Keratinocyte (primary cell): ENCODE measurements around the gene VCAN.

Source experiments
- CTCF ChIP-seq, 3 experiments: IDR thresholded peaks in 1 of 3; conservative IDR thresholded peaks in 1 of 3; optimal IDR thresholded peaks in 1 of 3; 2 replicates in 2 of 3; 3 replicates in 1 of 3; pipeline versions ENCODE3 to v1.5.1; 2011; ENCODE audit warnings: low read length in 3 of 3, mild to moderate bottlenecking in 3 of 3, moderate library complexity in 2 of 3, control low read depth in 1 of 3, inconsistent platforms in 1 of 3; ENCODE audit not compliant: insufficient read depth in 2 of 3; ENCODE audit errors: extremely low read depth in 1 of 3
- EZH2 ChIP-seq: IDR thresholded peaks from one replicate; pipeline ENCODE4 v1.6.1; 2012; ENCODE audit warnings: inconsistent platforms, mild to moderate bottlenecking, low read length, moderate library complexity

- TF ChIP-seq CTCF (optimal IDR thresholded peaks at IDR 0.05 in 1 of 3, IDR thresholded peaks at IDR 0.05 in 1 of 3, conservative IDR thresholded peaks at IDR 0.05 in 1 of 3; ENCODE audit: extremely low read depth in 1 of 3, insufficient read depth in 2 of 3, low read length in 3 of 3), result no peak
- TF ChIP-seq EZH2, result no peak
Observed at GRCh38 chr5:83469075-83469474, 2.5 kb upstream of the VCAN start.
